Measurements from ENCODE around the gene MORN1. TPM values are rescaled to one million over a fixed set of nuclear protein-coding genes. Genes with fewer than 3 reads are reported as not detected.

MORN1 gene
- total and polyA plus RNA-seq, 4 donors = 2.3 to 6.9 (median 3.6) TPM

- TF ChIP-seq SP1 (IDR thresholded peaks at IDR 0.05) = no peak
- no peak for TF ChIP-seq EGR1 (IDR thresholded peaks at IDR 0.05; ENCODE audit: low read depth in 2 of 2)
- no peak for TF ChIP-seq GABPA (IDR thresholded peaks at IDR 0.05 in 1 of 2, conservative IDR thresholded peaks at IDR 0.05 in 1 of 2)
- TF ChIP-seq RAD21 (IDR thresholded peaks at IDR 0.05) = no peak
- TF ChIP-seq, protein P1, sequence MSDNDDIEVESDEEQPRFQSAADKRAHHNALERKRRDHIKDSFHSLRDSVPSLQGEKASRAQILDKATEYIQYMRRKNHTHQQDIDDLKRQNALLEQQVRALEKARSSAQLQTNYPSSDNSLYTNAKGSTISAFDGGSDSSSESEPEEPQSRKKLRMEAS (IDR thresholded peaks at IDR 0.05) = no peak
- TF ChIP-seq RXRA (IDR thresholded peaks at IDR 0.05) = no peak
- no peak for TF ChIP-seq TAF1 (conservative IDR thresholded peaks at IDR 0.05)
These were observed 113.4 kb downstream of the MORN1 start (continued) for GRCh38 chr1:2277741-2278488.

- H3K4me1 ChIP-seq (ENCODE audit: control insufficient read depth in 4 of 4, insufficient read depth in 4 of 4, low read length in 3 of 4) = peaks cover 33 to 77% (median 53%) of the 10 kb centered on the region in 4 donors
- no peak overlapping the region for H3K9ac ChIP-seq (ENCODE audit: low read depth in 1 of 2, low read length in 2 of 2)
- DNase-seq (ENCODE audit: low spot score) = no peak
- no peak overlapping the region for H3K27ac ChIP-seq (ENCODE audit: low read depth in 1 of 2, low read length in 2 of 2)
- H3K36me3 ChIP-seq (ENCODE audit: control insufficient read depth in 4 of 4, insufficient read depth in 3 of 4, low read depth in 1 of 4, low read length in 3 of 4) = peaks cover 0 to 2% (median 0%) of the 10 kb centered on the region in 4 donors
- H3K27me3 ChIP-seq (ENCODE audit: control insufficient read depth in 4 of 4, insufficient read depth in 4 of 4, low read length in 3 of 4) = no peaks in the 10 kb centered on the region
- H3K9me3 ChIP-seq (ENCODE audit: control insufficient read depth in 4 of 4, low read length in 3 of 4) = no peaks in the 10 kb centered on the region
- H3K4me3 ChIP-seq (ENCODE audit: low read depth in 1 of 3, low read length in 3 of 3) = no peak overlapping the region
- WGBS = 85% methylated on average over 12 of the region's 12 CpGs
- TF ChIP-seq FOXA1 (IDR thresholded peaks at IDR 0.05) = no peak
- no peak for TF ChIP-seq YY1 (IDR thresholded peaks at IDR 0.05)
- no peak for TF ChIP-seq GABPA (IDR thresholded peaks at IDR 0.05 in 1 of 2, conservative IDR thresholded peaks at IDR 0.05 in 1 of 2)
- no peak for TF ChIP-seq NR2F2 (IDR thresholded peaks at IDR 0.05)
- TF ChIP-seq, protein P1 (IDR thresholded peaks at IDR 0.05) = no peak
- no peak for TF ChIP-seq HNF4G (IDR thresholded peaks at IDR 0.05)
- no peak for TF ChIP-seq RAD21 (IDR thresholded peaks at IDR 0.05)
- no peak for TF ChIP-seq EGR1 (IDR thresholded peaks at IDR 0.05; ENCODE audit: low read depth in 2 of 2)
- TF ChIP-seq RXRA (IDR thresholded peaks at IDR 0.05) = no peak
- no peak for TF ChIP-seq JUND (IDR thresholded peaks at IDR 0.05)
- TF ChIP-seq SP1 (IDR thresholded peaks at IDR 0.05) = no peak
- TF ChIP-seq, protein P2, sequence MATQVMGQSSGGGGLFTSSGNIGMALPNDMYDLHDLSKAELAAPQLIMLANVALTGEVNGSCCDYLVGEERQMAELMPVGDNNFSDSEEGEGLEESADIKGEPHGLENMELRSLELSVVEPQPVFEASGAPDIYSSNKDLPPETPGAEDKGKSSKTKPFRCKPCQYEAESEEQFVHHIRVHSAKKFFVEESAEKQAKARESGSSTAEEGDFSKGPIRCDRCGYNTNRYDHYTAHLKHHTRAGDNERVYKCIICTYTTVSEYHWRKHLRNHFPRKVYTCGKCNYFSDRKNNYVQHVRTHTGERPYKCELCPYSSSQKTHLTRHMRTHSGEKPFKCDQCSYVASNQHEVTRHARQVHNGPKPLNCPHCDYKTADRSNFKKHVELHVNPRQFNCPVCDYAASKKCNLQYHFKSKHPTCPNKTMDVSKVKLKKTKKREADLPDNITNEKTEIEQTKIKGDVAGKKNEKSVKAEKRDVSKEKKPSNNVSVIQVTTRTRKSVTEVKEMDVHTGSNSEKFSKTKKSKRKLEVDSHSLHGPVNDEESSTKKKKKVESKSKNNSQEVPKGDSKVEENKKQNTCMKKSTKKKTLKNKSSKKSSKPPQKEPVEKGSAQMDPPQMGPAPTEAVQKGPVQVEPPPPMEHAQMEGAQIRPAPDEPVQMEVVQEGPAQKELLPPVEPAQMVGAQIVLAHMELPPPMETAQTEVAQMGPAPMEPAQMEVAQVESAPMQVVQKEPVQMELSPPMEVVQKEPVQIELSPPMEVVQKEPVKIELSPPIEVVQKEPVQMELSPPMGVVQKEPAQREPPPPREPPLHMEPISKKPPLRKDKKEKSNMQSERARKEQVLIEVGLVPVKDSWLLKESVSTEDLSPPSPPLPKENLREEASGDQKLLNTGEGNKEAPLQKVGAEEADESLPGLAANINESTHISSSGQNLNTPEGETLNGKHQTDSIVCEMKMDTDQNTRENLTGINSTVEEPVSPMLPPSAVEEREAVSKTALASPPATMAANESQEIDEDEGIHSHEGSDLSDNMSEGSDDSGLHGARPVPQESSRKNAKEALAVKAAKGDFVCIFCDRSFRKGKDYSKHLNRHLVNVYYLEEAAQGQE (IDR thresholded peaks at IDR 0.05) = no peak
- no peak for TF ChIP-seq FOXA2 (IDR thresholded peaks at IDR 0.05)
- TF ChIP-seq, protein P3, sequence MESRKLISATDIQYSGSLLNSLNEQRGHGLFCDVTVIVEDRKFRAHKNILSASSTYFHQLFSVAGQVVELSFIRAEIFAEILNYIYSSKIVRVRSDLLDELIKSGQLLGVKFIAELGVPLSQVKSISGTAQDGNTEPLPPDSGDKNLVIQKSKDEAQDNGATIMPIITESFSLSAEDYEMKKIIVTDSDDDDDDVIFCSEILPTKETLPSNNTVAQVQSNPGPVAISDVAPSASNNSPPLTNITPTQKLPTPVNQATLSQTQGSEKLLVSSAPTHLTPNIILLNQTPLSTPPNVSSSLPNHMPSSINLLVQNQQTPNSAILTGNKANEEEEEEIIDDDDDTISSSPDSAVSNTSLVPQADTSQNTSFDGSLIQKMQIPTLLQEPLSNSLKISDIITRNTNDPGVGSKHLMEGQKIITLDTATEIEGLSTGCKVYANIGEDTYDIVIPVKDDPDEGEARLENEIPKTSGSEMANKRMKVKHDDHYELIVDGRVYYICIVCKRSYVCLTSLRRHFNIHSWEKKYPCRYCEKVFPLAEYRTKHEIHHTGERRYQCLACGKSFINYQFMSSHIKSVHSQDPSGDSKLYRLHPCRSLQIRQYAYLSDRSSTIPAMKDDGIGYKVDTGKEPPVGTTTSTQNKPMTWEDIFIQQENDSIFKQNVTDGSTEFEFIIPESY (IDR thresholded peaks at IDR 0.05) = no peak
- TF ChIP-seq, protein P4, sequence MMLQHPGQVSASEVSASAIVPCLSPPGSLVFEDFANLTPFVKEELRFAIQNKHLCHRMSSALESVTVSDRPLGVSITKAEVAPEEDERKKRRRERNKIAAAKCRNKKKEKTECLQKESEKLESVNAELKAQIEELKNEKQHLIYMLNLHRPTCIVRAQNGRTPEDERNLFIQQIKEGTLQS (IDR thresholded peaks at IDR 0.05) = no peak
- no peak for TF ChIP-seq HNF4A (conservative IDR thresholded peaks at IDR 0.05)
- TF ChIP-seq CTCF (IDR thresholded peaks at IDR 0.05; ENCODE audit: low read depth, low read length, missing input control) = no peak
- no peak for TF ChIP-seq TAF1 (conservative IDR thresholded peaks at IDR 0.05)
These were observed 114.4 kb downstream of the MORN1 start for GRCh38 chr1:2276803-2277580.

Measured in liver (tissue), 9 donors.